K562 (cell line): ENCODE results near the gene ADAMTS14. TPM values are rescaled to one million over a fixed set of nuclear protein-coding genes. Genes with fewer than 3 reads are reported as not detected.
A peak's percentile ranks its signal among the peaks of the same experiment; 100 is the strongest.
"Not testable (repeated sequence)": the region's sequence is repeated elsewhere in the genome, so short reads cannot be mapped to it uniquely, and the experiment has no call there.

ENCODE experiments used
- ATAC-seq: fragments of 200-7000 bp; cut with Tn5 transposase; 3 replicates; pipeline ENCODE4 v1.9.1; 2020; ENCODE audit warnings: moderate library complexity
- BruUV-seq: library from RNA; stranded (reverse); fragments of 400-500 nt; replicated peaks from 2 replicates; lab custom pipeline; 2021; lab: Mats Ljungman, UMichigan
- CTCF ChIA-PET: fragments of 300-600 bp; formaldehyde crosslinking; extraction: SDS; loops from one replicate; lab custom pipeline; 2021; ENCODE audit warnings: low intra/inter-chr PET ratio; lab: Yijun Ruan, JAX
- POLR2A ChIA-PET: fragments of 300-600, 350-650 bp; sonication (Branson Sonifier 250); formaldehyde crosslinking; extraction: SDS; loops from one replicate; lab custom pipeline; 2021; ENCODE audit warnings: antibody characterized with exemption, inconsistent platforms; lab: Yijun Ruan, JAX
- DNase-seq, 4 experiments: peaks; one replicate each; pipeline versions ENCODE4 v3.0.0 to v3.0.0-alpha.2; 2011 to 2018; ENCODE audit warnings: low spot score in 3 of 4, mixed read lengths in 3 of 4; ENCODE audit errors: extremely low read depth in 1 of 4
- FAIRE-seq: peaks from 2 replicates; lab custom pipeline; 2011; peaks lifted over from hg19 to GRCh38; lab: Jason Lieb, UNC
- H2AFZ ChIP-seq: 2 replicates; pipeline ENCODE4 v1.6.0; 2011; ENCODE audit warnings: low read depth, low read length, control low read depth, inconsistent platforms
- H3K27ac ChIP-seq: fragments of 200-600 bp; 3 replicates; pipeline ENCODE4 v1.8.0; 2011; ENCODE audit warnings: low read depth, mild to moderate bottlenecking, control low read depth, inconsistent platforms, low read length, moderate library complexity, mixed read lengths; ENCODE audit errors: extremely low read depth
- H3K27me3 ChIP-seq, 2 experiments: fragments of 300-600 bp in 1 of 2; 2 replicates in 1 of 2; 3 replicates in 1 of 2; pipeline versions ENCODE4 v1.6.0 to v1.8.0; 2011; ENCODE audit warnings: inconsistent platforms in 2 of 2, low read length in 2 of 2, mild to moderate bottlenecking in 1 of 2, mixed read lengths in 1 of 2, moderate library complexity in 1 of 2; ENCODE audit not compliant: control insufficient read depth in 2 of 2, insufficient read depth in 2 of 2
- H3K36me3 ChIP-seq: fragments of 300-600 bp; 3 replicates; pipeline ENCODE4 v1.8.0; 2011; ENCODE audit warnings: mild to moderate bottlenecking, low read length, inconsistent platforms; ENCODE audit not compliant: control insufficient read depth, insufficient read depth
- H3K4me1 ChIP-seq, 2 experiments: fragments of 200-600 bp in 1 of 2; replicated peaks in 1 of 2; 2 replicates in 1 of 2; 3 replicates in 1 of 2; pipeline versions ENCODE4 v1.5.1 to v1.8.0; 2011; ENCODE audit warnings: inconsistent platforms in 2 of 2, low read length in 2 of 2, mild to moderate bottlenecking in 1 of 2, mixed read lengths in 1 of 2, moderate library complexity in 1 of 2; ENCODE audit not compliant: control insufficient read depth in 2 of 2, insufficient read depth in 2 of 2
- H3K4me2 ChIP-seq: 2 replicates; pipeline ENCODE4 v1.6.1; 2011; ENCODE audit warnings: low read length, control low read depth, inconsistent platforms, mixed read lengths; ENCODE audit not compliant: insufficient read depth
- H3K4me3 ChIP-seq: fragments of 200-600 bp; sonication (generic), shearing (Covaris generic); 2 replicates; pipeline ENCODE4 v1.5.1; 2016; ENCODE audit warnings: control low read depth, inconsistent platforms
- H3K79me2 ChIP-seq: fragments of 200-600 bp; 3 replicates; pipeline ENCODE4 v1.8.0; 2011; ENCODE audit warnings: low read length, inconsistent platforms; ENCODE audit not compliant: control insufficient read depth, insufficient read depth
- H3K9ac ChIP-seq, 2 experiments: 2 replicates each; pipeline versions ENCODE4 v1.6.0 to v1.6.1; 2011; ENCODE audit warnings: low read depth in 2 of 2, low read length in 2 of 2, control low read depth in 1 of 2, inconsistent platforms in 1 of 2, mild to moderate bottlenecking in 1 of 2, mixed read lengths in 1 of 2; ENCODE audit not compliant: insufficient read depth in 1 of 2
- H3K9me1 ChIP-seq: one replicate; pipeline ENCODE4 v1.6.0; 2011; ENCODE audit warnings: inconsistent platforms, mild to moderate bottlenecking, low read length, moderate library complexity; ENCODE audit not compliant: control insufficient read depth, insufficient read depth
- H3K9me3 ChIP-seq: replicated peaks from 2 replicates; pipeline ENCODE4 v1.5.1; 2011; ENCODE audit warnings: low read depth, low read length, inconsistent platforms; ENCODE audit not compliant: control insufficient read depth, insufficient read depth
- H4K20me1 ChIP-seq: replicated peaks from 2 replicates; pipeline ENCODE4 v1.6.1; 2011; ENCODE audit warnings: low read length, inconsistent platforms, mixed read lengths; ENCODE audit not compliant: control insufficient read depth, insufficient read depth
- ARID1B ChIP-seq: fragments of 450-650 bp; IDR thresholded peaks from 2 replicates; pipeline ENCODE4 v1.6.1; 2016; ENCODE audit warnings: antibody characterized with exemption, mild to moderate bottlenecking, inconsistent platforms
- BCOR ChIP-seq: fragments of 450-650 bp; IDR thresholded peaks from 2 replicates; pipeline ENCODE4 v1.6.1; 2016
- CBFA2T2 ChIP-seq: fragments of 450-650 bp; conservative IDR thresholded peaks from 2 replicates; pipeline ENCODE4 v1.6.1; 2017; ENCODE audit warnings: mild to moderate bottlenecking
- CBFA2T3 ChIP-seq: fragments of 450-650 bp; IDR thresholded peaks from 2 replicates; pipeline ENCODE4 v1.6.1; 2017
- CC2D1A ChIP-seq: fragments of 450-650 bp; IDR thresholded peaks from 2 replicates; pipeline ENCODE4 v1.6.1; 2017; ENCODE audit warnings: mild to moderate bottlenecking
- DNMT1 ChIP-seq: fragments of 450-650 bp; IDR thresholded peaks from 2 replicates; pipeline ENCODE4 v1.6.1; 2016; ENCODE audit warnings: antibody characterized with exemption, mild to moderate bottlenecking
- DPF2 ChIP-seq: fragments of 450-650 bp; IDR thresholded peaks from 2 replicates; pipeline ENCODE4 v1.6.1; 2016
- KDM1A ChIP-seq, 2 experiments: fragments of 450-650 bp; IDR thresholded peaks; 2 replicates each; pipeline ENCODE4 v1.6.1; 2016; ENCODE audit warnings: mild to moderate bottlenecking in 2 of 2
- LARP7 ChIP-seq: fragments of 450-650 bp; IDR thresholded peaks from 2 replicates; pipeline ENCODE4 v1.6.1; 2016
- MTA2 ChIP-seq: fragments of 450-650 bp; IDR thresholded peaks from 2 replicates; pipeline ENCODE4 v1.6.1; 2016; ENCODE audit warnings: low read depth
- NBN ChIP-seq: fragments of 450-650 bp; IDR thresholded peaks from 2 replicates; pipeline ENCODE4 v1.6.1; 2016; ENCODE audit warnings: low read depth, mild to moderate bottlenecking
- SMARCA4 ChIP-seq: fragments of 450-650 bp; IDR thresholded peaks from 2 replicates; pipeline ENCODE4 v1.6.1; 2016
- SMARCE1 ChIP-seq: fragments of 450-650 bp; IDR thresholded peaks from 2 replicates; pipeline ENCODE4 v1.7.1; 2016; ENCODE audit warnings: mild to moderate bottlenecking
- TAL1 ChIP-seq: fragments of 450-650 bp; IDR thresholded peaks from 2 replicates; pipeline ENCODE4 v1.6.1; 2016; ENCODE audit warnings: mild to moderate bottlenecking
- TRIM24 ChIP-seq, 2 experiments: fragments of 450-650 bp; IDR thresholded peaks; 2 replicates each; pipeline ENCODE4 v1.6.1; 2016
- ZNF316 ChIP-seq: fragments of 450-650 bp; IDR thresholded peaks from 2 replicates; pipeline ENCODE4 v1.6.1; 2016
- WGBS: fragments of 100-300 bp; shearing (Covaris generic); methylation state at CpG from one replicate; pipeline ENCODE4 v1.1.6; 2016; ENCODE audit warnings: low coverage, mixed read lengths; ENCODE audit not compliant: insufficient coverage; ENCODE audit errors: missing lambda C conversion rate; 5-methylcytosine and 5-hydroxymethylcytosine counted together
- in situ Hi-C: fragments of 300-500 bp; cut with MboI; formaldehyde crosslinking; loops from 4 replicates; pipeline ENCODE4 v1.15.0; 2018; ENCODE audit warnings: inconsistent platforms, mixed read lengths
- intact Hi-C: fragments of 100-400 bp; cut with micrococcal nuclease; formaldehyde crosslinking; loops from 2 replicates; pipeline ENCODE4 v1.14.2; 2022
- polyA plus RNA-seq, 8 experiments: library from polyadenylated mRNA; depleted of rRNA in 4 of 8; stranded (reverse) in 5 of 8; unstranded in 3 of 8; fragments of >200 nt; fragmentation: Nextera tagmentation in 2 of 8; fragmentation: Illumina TruSeq in 1 of 8; extraction: Ambion mirVana in 2 of 8; extraction: Trizol in 1 of 8; gene quantifications; 2 replicates each; pipeline versions ENCODE4 v1.2.1 to v1.2.3, GENCODE V29; 2011 to 2014; ENCODE audit warnings: inconsistent platforms in 1 of 8, missing spikeins in 1 of 8
- total RNA-seq, 7 experiments: library from RNA; depleted of rRNA in 6 of 7; stranded (reverse); fragments of >200 nt in 6 of 7; fragmentation: Illumina TruSeq in 2 of 7; extraction: Trizol in 2 of 7; gene quantifications; 2 replicates each; pipeline versions ENCODE4 v1.2.1 to v1.2.3, GENCODE V29; 2011 to 2021; ENCODE audit warnings: low replicate concordance in 1 of 7
- TF ChIP-seq, protein P1 (sequence below), 2 experiments: fragments of 450-650 bp; conservative IDR thresholded peaks; 2 replicates each; pipeline ENCODE4 v1.6.1; 2017; ENCODE audit warnings: mild to moderate bottlenecking in 2 of 2, moderate library complexity in 2 of 2

ADAMTS14 gene
- total and polyA plus RNA-seq, 9 of the 15 experiments (the other 6 are each of a cell fraction or from before 2014, with no cell fraction given) = 0.04 to 37.4 (median 15.9) TPM

DNA sequence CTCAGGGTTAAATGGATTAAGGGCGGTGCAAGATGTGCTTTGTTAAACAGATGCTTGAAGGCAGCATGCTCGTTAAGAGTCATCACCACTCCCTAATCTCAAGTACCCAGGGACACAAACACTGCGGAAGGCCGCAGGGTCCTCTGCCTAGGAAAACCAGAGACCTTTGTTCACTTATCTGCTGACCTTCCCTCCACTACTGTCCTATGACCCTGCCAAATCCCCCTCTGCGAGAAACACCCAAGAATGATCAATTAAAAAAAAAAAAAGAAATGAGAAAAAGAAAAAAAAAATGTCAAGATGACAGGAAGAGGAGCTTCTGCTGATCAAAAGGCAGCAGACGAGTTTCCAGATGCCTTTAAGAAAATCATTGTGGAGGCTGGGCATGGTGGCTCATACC lies 40.6 kb upstream of the ADAMTS14 start:
- ATAC-seq, intact Hi-C loops, H3K9ac ChIP-seq, H4K20me1 ChIP-seq, H3K27ac ChIP-seq, H3K27me3 ChIP-seq, CTCF ChIA-PET, H3K4me3 ChIP-seq, in situ Hi-C loops, FAIRE-seq, BruUV-seq, H3K9me1 ChIP-seq: not testable (repeated sequence)
- WGBS = 22% methylated on average over 1 of the region's 6 CpGs
- POLR2A ChIA-PET = interaction anchor here (0.8 kb wide), 1 partner anchor 87 kb away, joined by 3 read pairs; no protein-coding TSS in a partner anchor
- H3K4me1 ChIP-seq = peaks cover 6 to 11% of the 10 kb centered on the region in 2 experiments; a peak in 4 of 5 replicates
- peak; percentile 43; the same call in 1 of the 2 replicates for TF ChIP-seq TAL1
- TF ChIP-seq CC2D1A = 0 out of 2 replicates have a peak, but pooled peaks have one; percentile 27
- TF ChIP-seq KDM1A (IDR thresholded peaks at IDR 0.05) = peak; percentile 61 to 62; a peak in 3 of 4 replicates
- TF ChIP-seq CBFA2T2 = peak; percentile 59
- peak; percentile 77 for TF ChIP-seq SMARCA4
- peak; percentile 80 for TF ChIP-seq CBFA2T3
- 0 out of 2 replicates have a peak, but pooled peaks have one; percentile 27 for TF ChIP-seq NBN
- peak; percentile 21; the same call in 1 of the 2 replicates for TF ChIP-seq ZNF316
- TF ChIP-seq MTA2 = 0 out of 2 replicates have a peak, but pooled peaks have one; percentile 9
- peak; percentile 40 to 46; a peak in 2 of 4 replicates for TF ChIP-seq TRIM24 (IDR thresholded peaks at IDR 0.05)
- peak; percentile 68 for TF ChIP-seq ARID1B
- TF ChIP-seq LARP7 = 0 out of 2 replicates have a peak, but pooled peaks have one; percentile 62
- peak; percentile 81 for TF ChIP-seq DPF2
- peak; percentile 43; the same call in 1 of the 2 replicates for TF ChIP-seq DNMT1
- TF ChIP-seq, protein P1, sequence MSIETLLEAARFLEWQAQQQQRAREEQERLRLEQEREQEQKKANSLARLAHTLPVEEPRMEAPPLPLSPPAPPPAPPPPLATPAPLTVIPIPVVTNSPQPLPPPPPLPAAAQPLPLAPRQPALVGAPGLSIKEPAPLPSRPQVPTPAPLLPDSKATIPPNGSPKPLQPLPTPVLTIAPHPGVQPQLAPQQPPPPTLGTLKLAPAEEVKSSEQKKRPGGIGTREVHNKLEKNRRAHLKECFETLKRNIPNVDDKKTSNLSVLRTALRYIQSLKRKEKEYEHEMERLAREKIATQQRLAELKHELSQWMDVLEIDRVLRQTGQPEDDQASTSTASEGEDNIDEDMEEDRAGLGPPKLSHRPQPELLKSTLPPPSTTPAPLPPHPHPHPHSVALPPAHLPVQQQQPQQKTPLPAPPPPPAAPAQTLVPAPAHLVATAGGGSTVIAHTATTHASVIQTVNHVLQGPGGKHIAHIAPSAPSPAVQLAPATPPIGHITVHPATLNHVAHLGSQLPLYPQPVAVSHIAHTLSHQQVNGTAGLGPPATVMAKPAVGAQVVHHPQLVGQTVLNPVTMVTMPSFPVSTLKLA (conservative IDR thresholded peaks at IDR 0.05) = 0 out of 4 replicates have a peak, but pooled peaks of 1 of the 2 experiments have one; percentile 46
- peak; percentile 12; the same call in 1 of the 2 replicates for TF ChIP-seq BCOR
- TF ChIP-seq SMARCE1 = peak; percentile 70; the same call in 1 of the 2 replicates
- TF ChIP-seq, all 486 proteins: peak for 17; not testable (repeated sequence) for 469
- not testable (repeated sequence) for H3K36me3 ChIP-seq, H3K79me2 ChIP-seq, H2AFZ ChIP-seq, DNase-seq, H3K4me2 ChIP-seq
- peaks cover 11% of the 10 kb centered on the region for H3K9me3 ChIP-seq
